H9 (cell line): ENCODE data around the gene S1PR3. TPM values are rescaled to one million over a fixed set of nuclear protein-coding genes. Genes with fewer than 3 reads are reported as not detected.

Experiments
- DNase-seq: peaks from one replicate; pipeline ENCODE4 v3.0.0-alpha.2; 2017
- H2AFZ ChIP-seq: one replicate; pipeline ENCODE4 v1.6.1; 2013; ENCODE audit warnings: mild to moderate bottlenecking, low read length, control low read depth, moderate library complexity
- H2AK5ac ChIP-seq: 2 replicates; pipeline ENCODE4 v1.6.1; 2013; ENCODE audit warnings: low read length, control low read depth, mixed read lengths; ENCODE audit not compliant: insufficient read length
- H2BK120ac ChIP-seq: one replicate; pipeline ENCODE4 v1.6.1; 2013; ENCODE audit warnings: low read depth, mild to moderate bottlenecking, low read length, control low read depth, inconsistent platforms; ENCODE audit not compliant: poor library complexity, severe bottlenecking
- H2BK12ac ChIP-seq: 2 replicates; pipeline ENCODE4 v1.6.1; 2013; ENCODE audit warnings: low read length, control low read depth, mixed read lengths, low read depth; ENCODE audit not compliant: insufficient read length
- H2BK15ac ChIP-seq: 2 replicates; pipeline ENCODE4 v1.6.1; 2013; ENCODE audit warnings: low read depth, low read length, control low read depth
- H2BK20ac ChIP-seq: one replicate; pipeline ENCODE4 v1.6.1; 2013; ENCODE audit warnings: low read depth, mild to moderate bottlenecking, low read length, control low read depth, inconsistent platforms; ENCODE audit not compliant: poor library complexity, severe bottlenecking
- H2BK5ac ChIP-seq: 2 replicates; pipeline ENCODE4 v1.6.1; 2013; ENCODE audit warnings: low read length, control low read depth, mixed read lengths; ENCODE audit not compliant: insufficient read length
- H3K14ac ChIP-seq: 2 replicates; pipeline ENCODE4 v1.6.1; 2013; ENCODE audit warnings: low read length, control low read depth; ENCODE audit not compliant: insufficient read depth
- H3K18ac ChIP-seq: 2 replicates; pipeline ENCODE4 v1.6.1; 2013; ENCODE audit warnings: low read depth, mild to moderate bottlenecking, mixed read lengths, low read length, control low read depth; ENCODE audit not compliant: insufficient read length
- H3K23ac ChIP-seq: 2 replicates; pipeline ENCODE4 v1.6.1; 2013; ENCODE audit warnings: low read length, control low read depth, mixed read lengths, low read depth; ENCODE audit not compliant: insufficient read length
- H3K23me2 ChIP-seq: 2 replicates; pipeline ENCODE4 v1.6.1; 2013; ENCODE audit warnings: low read depth, mild to moderate bottlenecking, mixed read lengths, low read length, control low read depth; ENCODE audit not compliant: insufficient read length, poor library complexity, severe bottlenecking
- H3K27ac ChIP-seq: 2 replicates; pipeline ENCODE4 v1.5.1; 2013; ENCODE audit warnings: low read length, control low read depth, mixed read lengths, low read depth; ENCODE audit not compliant: insufficient read length
- H3K27me3 ChIP-seq: 2 replicates; pipeline ENCODE4 v1.6.1; 2013; ENCODE audit warnings: low read length, control low read depth, inconsistent platforms; ENCODE audit not compliant: insufficient read depth
- H3K4ac ChIP-seq: 2 replicates; pipeline ENCODE4 v1.6.1; 2013; ENCODE audit warnings: low read depth, mild to moderate bottlenecking, control low read depth, inconsistent platforms, low read length, moderate library complexity
- H3K4me1 ChIP-seq: 2 replicates; pipeline ENCODE4 v1.6.1; 2013; ENCODE audit warnings: low read length, control low read depth, inconsistent platforms; ENCODE audit not compliant: insufficient read depth
- H3K4me2 ChIP-seq: 2 replicates; pipeline ENCODE4 v1.6.1; 2013; ENCODE audit warnings: low read length, control low read depth, mixed read lengths; ENCODE audit not compliant: insufficient read length, insufficient read depth
- H3K56ac ChIP-seq: 2 replicates; pipeline ENCODE4 v1.6.1; 2013; ENCODE audit warnings: low read depth, mild to moderate bottlenecking, mixed read lengths, low read length, control low read depth; ENCODE audit not compliant: insufficient read length
- H3K79me1 ChIP-seq: 2 replicates; pipeline ENCODE4 v1.6.1; 2013; ENCODE audit warnings: low read depth, mild to moderate bottlenecking, moderate library complexity, low read length, control low read depth, inconsistent platforms; ENCODE audit not compliant: insufficient read depth, poor library complexity, severe bottlenecking
- H3K79me2 ChIP-seq: 2 replicates; pipeline ENCODE4 v1.6.1; 2013; ENCODE audit warnings: low read length, control low read depth, inconsistent platforms; ENCODE audit not compliant: insufficient read depth
- H3K9ac ChIP-seq: 2 replicates; pipeline ENCODE4 v1.6.1; 2013; ENCODE audit warnings: low read length, control low read depth, mixed read lengths; ENCODE audit not compliant: insufficient read length; ENCODE audit errors: extremely low read depth
- H3K9me3 ChIP-seq: one replicate; pipeline ENCODE4 v1.6.1; 2013; ENCODE audit warnings: low read depth, low read length, inconsistent platforms; ENCODE audit not compliant: control insufficient read depth
- H3T11ph ChIP-seq: one replicate; pipeline ENCODE4 v1.6.1; 2013; ENCODE audit warnings: mild to moderate bottlenecking, low read length, control low read depth, inconsistent platforms
- H4K20me1 ChIP-seq: one replicate; pipeline ENCODE4 v1.6.1; 2013; ENCODE audit not compliant: control insufficient read depth, insufficient read length, insufficient read depth
- H4K5ac ChIP-seq: 2 replicates; pipeline ENCODE4 v1.6.1; 2013; ENCODE audit warnings: low read depth, mild to moderate bottlenecking, mixed read lengths, low read length, control low read depth; ENCODE audit not compliant: insufficient read length
- H4K8ac ChIP-seq: replicated peaks from 2 replicates; pipeline ENCODE4 v1.6.1; 2013; ENCODE audit warnings: low read length, control low read depth, mixed read lengths, low read depth; ENCODE audit not compliant: insufficient read length
- H4K91ac ChIP-seq: 2 replicates; pipeline ENCODE4 v1.6.1; 2013; ENCODE audit warnings: low read depth, mild to moderate bottlenecking, moderate library complexity, mixed read lengths, low read length, control low read depth; ENCODE audit not compliant: insufficient read length
- H3K27ac Mint-ChIP-seq, 3 experiments: 2 replicates in 2 of 3; 3 replicates in 1 of 3; pipeline ENCODE4 v1.8.0; 2020 to 2021; ENCODE audit warnings: mixed read lengths in 3 of 3, mild to moderate bottlenecking in 1 of 3, moderate library complexity in 1 of 3
- H3K27me3 Mint-ChIP-seq: 2 replicates; pipeline ENCODE4 v1.8.0; 2021; ENCODE audit warnings: low read depth, mild to moderate bottlenecking, moderate library complexity, mixed read lengths
- H3K36me3 Mint-ChIP-seq, 3 experiments: 2 replicates in 2 of 3; 3 replicates in 1 of 3; pipeline ENCODE4 v1.8.0; 2020 to 2021; ENCODE audit warnings: low read depth in 3 of 3, mixed read lengths in 3 of 3; ENCODE audit not compliant: insufficient read depth in 1 of 3
- H3K4me1 Mint-ChIP-seq, 2 experiments: 2 replicates each; pipeline ENCODE4 v1.8.0; 2020; ENCODE audit warnings: mixed read lengths in 2 of 2
- H3K4me3 Mint-ChIP-seq, 2 experiments: 2 replicates in 1 of 2; 3 replicates in 1 of 2; pipeline ENCODE4 v1.8.0; 2020 to 2021; ENCODE audit warnings: mild to moderate bottlenecking in 2 of 2, mixed read lengths in 2 of 2, moderate library complexity in 1 of 2
- H3K9me3 Mint-ChIP-seq, 2 experiments: 2 replicates in 1 of 2; 3 replicates in 1 of 2; pipeline ENCODE4 v1.8.0; 2020; ENCODE audit warnings: mild to moderate bottlenecking in 2 of 2, mixed read lengths in 2 of 2, moderate library complexity in 1 of 2
- WGBS: extraction: QIAGEN DNeasy Blood & Tissue Kit; methylation state at CpG from one replicate; pipeline ENCODE4 v1.1.7; 2013; ENCODE audit warnings: missing lambda C conversion rate, low lambda C conversion rate, mixed read lengths; ENCODE audit not compliant: insufficient read length; ENCODE audit errors: extremely low coverage; 5-methylcytosine and 5-hydroxymethylcytosine counted together
- total RNA-seq: library from RNA; stranded (reverse); gene quantifications from 2 replicates; pipeline ENCODE4 v1.2.1, GENCODE V29; 2021
- TF ChIP-seq, protein P1 (sequence below): fragments of 200-600 bp; sonication (generic); conservative IDR thresholded peaks from 3 replicates; pipeline ENCODE4 v1.8.0; 2021; ENCODE audit warnings: antibody characterized with exemption, mild to moderate bottlenecking

The S1PR3 gene
- total RNA-seq, 1 experiment from 2014 or later = 3.3 TPM

DNA sequence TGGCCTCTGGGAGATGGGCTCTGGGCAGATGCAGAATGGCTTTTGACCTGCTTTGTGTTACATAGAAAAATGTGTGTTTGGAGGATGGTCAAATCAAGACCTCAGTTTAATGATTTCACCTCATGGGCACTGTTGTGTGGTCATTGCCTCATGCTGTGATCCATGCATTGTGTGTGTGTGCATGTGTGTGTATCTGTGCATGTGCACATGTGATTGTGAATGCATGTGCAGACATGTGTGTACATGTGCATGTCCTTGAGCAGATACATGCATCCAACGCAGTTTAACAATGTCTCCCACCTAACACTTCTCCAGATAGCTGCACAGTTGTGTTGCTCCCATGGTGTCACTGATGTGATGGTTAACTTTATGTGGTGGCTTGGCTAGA lies 40.1 kb upstream of the S1PR3 start:
- H2AK5ac ChIP-seq = no peak overlapping the region
- H3K4me1 Mint-ChIP-seq = peaks cover 8 to 16% of the 10 kb centered on the region in 2 experiments
- no CpG with 5 or more reads among the region's 1 CpG for WGBS

More for the DNA sequence above, 40.1 kb upstream of the S1PR3 start:
- H4K20me1 ChIP-seq = no peaks in the 10 kb centered on the region
- no peaks in the 10 kb centered on the region for H3K79me1 ChIP-seq
- no peak overlapping the region for H3K4me3 Mint-ChIP-seq
- no peak overlapping the region for H3K4ac ChIP-seq
- H3K27ac Mint-ChIP-seq = no peak overlapping the region
- H3K14ac ChIP-seq = no peak overlapping the region
- H3T11ph ChIP-seq = no peak overlapping the region
- no peaks in the 10 kb centered on the region for H3K79me2 ChIP-seq
- H2AFZ ChIP-seq = no peak overlapping the region
- no peak overlapping the region for H4K5ac ChIP-seq
- no peak overlapping the region for H2BK15ac ChIP-seq
- no peaks in the 10 kb centered on the region; the same call in 1 of the 2 replicates for H3K4me1 ChIP-seq
- H2BK5ac ChIP-seq = no peak overlapping the region
- H3K9me3 Mint-ChIP-seq = no peaks in the 10 kb centered on the region
- H3K56ac ChIP-seq = no peak overlapping the region
- no peaks in the 10 kb centered on the region; the same call in 1 of the 2 replicates for H3K27me3 Mint-ChIP-seq
- H3K18ac ChIP-seq = no peak overlapping the region
- no peaks in the 10 kb centered on the region for H3K27me3 ChIP-seq
- no peak overlapping the region for H3K4me2 ChIP-seq
- no peak overlapping the region for H4K91ac ChIP-seq
- no peaks in the 10 kb centered on the region for H3K36me3 Mint-ChIP-seq
- no peak overlapping the region for H4K8ac ChIP-seq
- no peak overlapping the region for H2BK120ac ChIP-seq
- H3K27ac ChIP-seq = no peak overlapping the region
- no peak overlapping the region for H2BK12ac ChIP-seq
- no peak overlapping the region for H2BK20ac ChIP-seq
- H3K23me2 ChIP-seq = no peaks in the 10 kb centered on the region
- no peak overlapping the region for H3K9ac ChIP-seq
- no peak overlapping the region for H3K23ac ChIP-seq
- TF ChIP-seq, protein P1, sequence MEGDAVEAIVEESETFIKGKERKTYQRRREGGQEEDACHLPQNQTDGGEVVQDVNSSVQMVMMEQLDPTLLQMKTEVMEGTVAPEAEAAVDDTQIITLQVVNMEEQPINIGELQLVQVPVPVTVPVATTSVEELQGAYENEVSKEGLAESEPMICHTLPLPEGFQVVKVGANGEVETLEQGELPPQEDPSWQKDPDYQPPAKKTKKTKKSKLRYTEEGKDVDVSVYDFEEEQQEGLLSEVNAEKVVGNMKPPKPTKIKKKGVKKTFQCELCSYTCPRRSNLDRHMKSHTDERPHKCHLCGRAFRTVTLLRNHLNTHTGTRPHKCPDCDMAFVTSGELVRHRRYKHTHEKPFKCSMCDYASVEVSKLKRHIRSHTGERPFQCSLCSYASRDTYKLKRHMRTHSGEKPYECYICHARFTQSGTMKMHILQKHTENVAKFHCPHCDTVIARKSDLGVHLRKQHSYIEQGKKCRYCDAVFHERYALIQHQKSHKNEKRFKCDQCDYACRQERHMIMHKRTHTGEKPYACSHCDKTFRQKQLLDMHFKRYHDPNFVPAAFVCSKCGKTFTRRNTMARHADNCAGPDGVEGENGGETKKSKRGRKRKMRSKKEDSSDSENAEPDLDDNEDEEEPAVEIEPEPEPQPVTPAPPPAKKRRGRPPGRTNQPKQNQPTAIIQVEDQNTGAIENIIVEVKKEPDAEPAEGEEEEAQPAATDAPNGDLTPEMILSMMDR = no peak
- no peaks in the 10 kb centered on the region for H3K9me3 ChIP-seq
- DNase-seq = no peak
